Suprapubic skin (tissue), 4 donors: ENCODE data around the gene FBRSL1. TPM values are rescaled to one million over a fixed set of nuclear protein-coding genes. Genes with fewer than 3 reads are reported as not detected.

Experiments used
- DNase-seq, 2 donors: peaks; one replicate each; pipeline ENCODE4 v3.0.0-alpha.2; 2019; ENCODE audit warnings: low spot score in 2 of 2
- H3K27ac ChIP-seq: fragments of 200-600 bp; sonication (generic); one replicate; pipeline ENCODE4 v1.5.1; 2019
- H3K27me3 ChIP-seq: fragments of 200-600 bp; sonication (generic); one replicate; pipeline ENCODE4 v1.5.1; 2019
- H3K36me3 ChIP-seq: fragments of 200-600 bp; sonication (generic); one replicate; pipeline ENCODE4 v1.5.1; 2019
- H3K4me1 ChIP-seq: fragments of 200-600 bp; sonication (generic); one replicate; pipeline ENCODE4 v1.5.1; 2019
- H3K4me3 ChIP-seq: fragments of 200-600 bp; sonication (generic); one replicate; pipeline ENCODE4 v1.5.1; 2019; ENCODE audit warnings: mild to moderate bottlenecking
- H3K9me3 ChIP-seq: fragments of 200-600 bp; sonication (generic); one replicate; pipeline ENCODE4 v1.5.1; 2019
- EP300 ChIP-seq: sonication (generic); formaldehyde crosslinking; IDR thresholded peaks from one replicate; pipeline ENCODE4 v1.6.1; 2017; ENCODE audit warnings: antibody characterized with exemption
- POLR2A ChIP-seq, 2 donors: fragments of 450-650 bp; IDR thresholded peaks; one replicate each; pipeline ENCODE4 v1.6.1; 2017; ENCODE audit warnings: antibody characterized with exemption in 2 of 2, mild to moderate bottlenecking in 2 of 2, moderate library complexity in 2 of 2
- POLR2AphosphoS5 ChIP-seq, 3 donors: sonication (generic); formaldehyde crosslinking; IDR thresholded peaks; one replicate each; pipeline ENCODE4 v1.6.1; 2017; ENCODE audit warnings: antibody characterized with exemption in 3 of 3
- WGBS: methylation state at CpG from one replicate; pipeline ENCODE4 v1.1.5; 2018; 5-methylcytosine and 5-hydroxymethylcytosine counted together
- total RNA-seq, 4 donors: library from RNA; depleted of rRNA; stranded (reverse); fragments of >200 nt; gene quantifications; one replicate each; pipeline ENCODE4 v1.1.0, GENCODE V29; 2016
- TF ChIP-seq, protein P1 (sequence below), 2 donors: fragments of 200-600 bp in 1 of 2; fragments of 450-650 bp in 1 of 2; sonication (generic) in 1 of 2; IDR thresholded peaks; one replicate each; pipeline ENCODE4 v1.5.1; 2016 to 2019; ENCODE audit warnings: antibody characterized with exemption in 2 of 2, mild to moderate bottlenecking in 1 of 2, moderate library complexity in 1 of 2

FBRSL1 gene
- total RNA-seq, 4 donors from 2014 or later, result 26.0 to 33.7 (median 27.2) TPM

DNA sequence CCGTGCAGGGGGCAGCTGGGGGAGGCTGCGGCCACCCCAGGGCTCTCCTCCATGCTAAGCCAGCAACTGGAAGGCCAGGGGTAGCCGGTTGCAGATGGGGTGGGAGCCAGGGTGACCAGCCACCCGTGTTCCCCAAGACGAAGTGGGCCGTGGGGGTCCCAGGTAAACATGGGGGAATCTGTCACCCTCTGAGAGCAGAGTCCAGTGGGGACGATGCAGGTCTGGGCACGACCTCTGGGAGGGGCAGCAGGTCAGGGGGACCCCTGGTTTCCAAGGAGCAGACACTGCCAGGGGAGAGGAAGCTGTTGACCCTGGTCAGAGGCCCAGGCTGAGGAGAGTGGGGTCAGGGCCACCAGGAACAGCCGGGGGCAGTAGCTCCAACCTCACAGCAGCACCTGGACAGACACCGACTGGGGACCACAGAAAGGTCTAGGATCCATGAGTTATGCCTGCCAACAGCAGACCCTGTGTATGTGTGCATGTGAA, 35.0 kb upstream of the FBRSL1 start:
- no peak overlapping the region for H3K27ac ChIP-seq
- no peak for TF ChIP-seq POLR2AphosphoS5 (IDR thresholded peaks at IDR 0.05)
- TF ChIP-seq, protein P1, sequence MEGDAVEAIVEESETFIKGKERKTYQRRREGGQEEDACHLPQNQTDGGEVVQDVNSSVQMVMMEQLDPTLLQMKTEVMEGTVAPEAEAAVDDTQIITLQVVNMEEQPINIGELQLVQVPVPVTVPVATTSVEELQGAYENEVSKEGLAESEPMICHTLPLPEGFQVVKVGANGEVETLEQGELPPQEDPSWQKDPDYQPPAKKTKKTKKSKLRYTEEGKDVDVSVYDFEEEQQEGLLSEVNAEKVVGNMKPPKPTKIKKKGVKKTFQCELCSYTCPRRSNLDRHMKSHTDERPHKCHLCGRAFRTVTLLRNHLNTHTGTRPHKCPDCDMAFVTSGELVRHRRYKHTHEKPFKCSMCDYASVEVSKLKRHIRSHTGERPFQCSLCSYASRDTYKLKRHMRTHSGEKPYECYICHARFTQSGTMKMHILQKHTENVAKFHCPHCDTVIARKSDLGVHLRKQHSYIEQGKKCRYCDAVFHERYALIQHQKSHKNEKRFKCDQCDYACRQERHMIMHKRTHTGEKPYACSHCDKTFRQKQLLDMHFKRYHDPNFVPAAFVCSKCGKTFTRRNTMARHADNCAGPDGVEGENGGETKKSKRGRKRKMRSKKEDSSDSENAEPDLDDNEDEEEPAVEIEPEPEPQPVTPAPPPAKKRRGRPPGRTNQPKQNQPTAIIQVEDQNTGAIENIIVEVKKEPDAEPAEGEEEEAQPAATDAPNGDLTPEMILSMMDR (IDR thresholded peaks at IDR 0.05), result no peak
- TF ChIP-seq POLR2A (IDR thresholded peaks at IDR 0.05), result no peak
- no peak for TF ChIP-seq EP300
- no peak overlapping the region for H3K4me3 ChIP-seq
- H3K36me3 ChIP-seq, result no peaks in the 10 kb centered on the region
- 66% methylated on average over 10 of the region's 10 CpGs for WGBS
- no peak for DNase-seq
- no peaks in the 10 kb centered on the region for H3K9me3 ChIP-seq
- peaks cover 76% of the 10 kb centered on the region for H3K27me3 ChIP-seq
- H3K4me1 ChIP-seq, result peaks cover 4% of the 10 kb centered on the region

GRCh38 chr12:132455565-132455964, 34.4 kb upstream of the FBRSL1 start:
- H3K27ac ChIP-seq, result no peak overlapping the region
- H3K4me3 ChIP-seq, result no peak overlapping the region
- TF ChIP-seq EP300 (no peak), POLR2A (IDR thresholded peaks at IDR 0.05) (no peak), POLR2AphosphoS5 (IDR thresholded peaks at IDR 0.05) (no peak)
- TF ChIP-seq, protein P1 (IDR thresholded peaks at IDR 0.05), result no peak
- peaks cover 74% of the 10 kb centered on the region for H3K27me3 ChIP-seq
- 92% methylated on average over 15 of the region's 15 CpGs for WGBS
- no peaks in the 10 kb centered on the region for H3K36me3 ChIP-seq
- H3K4me1 ChIP-seq, result peaks cover 4% of the 10 kb centered on the region
- no peak for DNase-seq
- no peaks in the 10 kb centered on the region for H3K9me3 ChIP-seq

DNA sequence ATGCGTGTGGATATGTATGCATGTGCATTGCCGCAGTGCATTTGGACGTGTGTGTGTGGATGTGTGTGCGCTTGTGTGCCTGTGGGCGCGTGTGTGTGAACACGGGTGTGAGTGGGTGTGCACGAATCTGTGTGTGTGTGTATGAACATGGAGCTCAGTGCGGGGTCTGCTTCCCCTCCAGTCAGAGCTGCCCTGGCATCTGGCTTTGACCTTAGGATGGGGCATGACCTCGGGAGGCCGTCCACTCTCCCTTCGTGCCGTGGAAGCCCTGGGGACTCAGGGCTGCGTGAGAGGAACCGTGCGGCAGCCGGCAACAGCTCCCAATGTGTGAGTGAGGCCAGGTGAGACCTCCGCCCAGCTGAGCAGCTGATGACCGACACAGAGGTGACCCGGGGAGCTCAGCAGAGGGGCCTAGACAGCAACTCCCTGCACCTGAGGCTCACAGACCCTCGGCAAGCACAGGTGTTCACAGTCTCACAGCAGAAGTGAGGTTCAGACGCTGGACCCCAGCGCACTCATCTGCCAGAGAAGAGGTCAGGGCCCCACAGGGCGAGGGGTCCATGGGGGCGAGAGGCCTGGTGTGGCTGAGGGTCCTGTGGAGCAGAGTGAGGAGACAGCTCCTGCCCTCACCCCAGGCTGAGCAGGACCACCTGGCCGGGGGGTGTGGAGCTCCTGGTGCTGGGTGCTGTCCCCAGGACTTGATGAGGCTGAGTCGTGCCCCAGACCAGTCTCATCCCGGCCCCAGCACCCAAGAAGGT, 33.6 kb upstream of the FBRSL1 start:
- H3K27me3 ChIP-seq, result peaks cover 71% of the 10 kb centered on the region
- no peak overlapping the region for H3K4me3 ChIP-seq
- no peaks in the 10 kb centered on the region for H3K4me1 ChIP-seq
- H3K36me3 ChIP-seq, result no peaks in the 10 kb centered on the region
- H3K9me3 ChIP-seq, result no peaks in the 10 kb centered on the region
- no peak for TF ChIP-seq EP300
- no peak for TF ChIP-seq POLR2A (IDR thresholded peaks at IDR 0.05)
- TF ChIP-seq POLR2AphosphoS5 (IDR thresholded peaks at IDR 0.05), result no peak
- TF ChIP-seq, protein P1 (IDR thresholded peaks at IDR 0.05), result no peak
- WGBS, result 83% methylated on average over 18 of the region's 28 CpGs
- no peak overlapping the region for H3K27ac ChIP-seq
- no peak for DNase-seq

GRCh38 chr12:132456944-132457495, 32.9 kb upstream of the FBRSL1 start:
- Histone ChIP-seq H3K36me3 (no peaks in the 10 kb centered on the region), H3K27me3 (peaks cover 69% of the 10 kb centered on the region), H3K4me3 (no peak overlapping the region), H3K4me1 (no peaks in the 10 kb centered on the region), H3K27ac (no peak overlapping the region), H3K9me3 (no peaks in the 10 kb centered on the region)
- WGBS, result 67% methylated on average over 1 of the region's 38 CpGs
- TF ChIP-seq POLR2AphosphoS5 (IDR thresholded peaks at IDR 0.05), result no peak
- no peak for TF ChIP-seq EP300
- TF ChIP-seq, protein P1 (IDR thresholded peaks at IDR 0.05), result no peak
- DNase-seq, result no peak

- no peak for DNase-seq
- Histone ChIP-seq H3K27ac (no peak overlapping the region), H3K4me1 (no peaks in the 10 kb centered on the region), H3K9me3 (no peaks in the 10 kb centered on the region), H3K4me3 (no peak overlapping the region), H3K36me3 (no peaks in the 10 kb centered on the region), H3K27me3 (peaks cover 60% of the 10 kb centered on the region)
- TF ChIP-seq, protein P1 (IDR thresholded peaks at IDR 0.05), result no peak
- TF ChIP-seq POLR2A (IDR thresholded peaks at IDR 0.05) (no peak), POLR2AphosphoS5 (IDR thresholded peaks at IDR 0.05) (no peak), EP300 (no peak)
- 51% methylated on average over 3 of the region's 8 CpGs for WGBS
Observed at GRCh38 chr12:132458441-132458840, 31.5 kb upstream of the FBRSL1 start.
